Suppressor macrophage treated with lipopolysaccharide for 1 hour (primary cell): ENCODE results near the gene DNAJC3.
"Not testable (repeated sequence)": the region's sequence is repeated elsewhere in the genome, so short reads cannot be mapped to it uniquely, and the experiment has no call there.

Source experiments
- DNase-seq, 3 donors: peaks; one replicate each; pipeline ENCODE4 v3.0.0-alpha.2; 2020 to 2022

DNAJC3 gene

DNA sequence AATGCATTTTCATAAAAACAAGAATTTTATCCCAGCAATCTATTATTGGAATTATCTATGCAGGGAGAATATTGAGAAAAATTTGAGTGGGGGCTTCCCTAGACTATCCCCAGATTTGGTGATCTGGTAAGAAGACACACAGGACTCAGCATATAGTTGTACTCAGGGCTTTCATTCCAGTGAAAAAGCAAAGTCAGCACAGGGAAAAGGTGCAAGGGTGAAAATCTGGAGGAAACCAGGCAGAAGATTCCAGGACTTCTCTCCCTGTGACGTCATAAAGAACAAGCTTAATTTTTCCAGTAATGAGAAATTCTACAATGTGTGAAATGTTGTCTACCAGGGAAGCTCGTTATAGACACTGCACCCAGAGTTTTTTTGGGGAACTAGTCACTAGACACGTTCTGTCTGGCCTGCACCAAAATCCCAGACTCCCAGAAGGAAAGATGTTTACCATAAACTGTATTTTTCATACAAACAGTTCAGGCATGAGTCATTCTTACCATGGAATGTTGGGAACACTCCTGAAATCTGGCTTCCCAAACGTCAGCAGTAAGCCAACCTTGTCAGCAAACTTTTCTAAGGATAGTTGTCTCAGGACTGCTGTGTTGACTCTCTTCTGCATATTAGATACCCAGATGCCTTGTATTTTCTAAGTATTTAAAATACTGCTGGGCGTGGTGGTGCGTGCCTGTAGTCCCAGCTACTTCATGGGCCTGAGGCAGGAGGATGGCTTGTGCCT, 107.4 kb downstream of the DNAJC3 start:
- DNase-seq, result no peak

DNA sequence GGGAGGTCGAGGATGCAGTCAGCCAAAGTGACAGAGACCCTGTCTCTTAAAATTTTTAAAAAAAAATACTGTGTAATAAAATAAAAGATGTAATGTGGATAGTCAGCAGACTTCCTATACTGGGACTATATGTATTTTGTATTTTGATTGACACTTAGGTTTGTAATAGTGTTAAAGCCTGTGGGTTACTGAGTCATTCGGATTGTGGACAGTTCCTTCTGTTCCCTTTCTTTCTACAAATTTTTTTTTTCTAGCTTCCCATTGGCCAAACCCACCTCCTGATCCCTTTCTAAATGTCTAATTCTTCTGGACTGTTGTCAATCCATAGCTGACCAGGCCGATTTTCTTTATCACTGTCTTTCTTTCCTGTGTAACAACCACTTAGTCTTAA, 108.0 kb downstream of the DNAJC3 start:
- DNase-seq, result peak in 2 of 3 donors; percentile 30 to 49

DNA sequence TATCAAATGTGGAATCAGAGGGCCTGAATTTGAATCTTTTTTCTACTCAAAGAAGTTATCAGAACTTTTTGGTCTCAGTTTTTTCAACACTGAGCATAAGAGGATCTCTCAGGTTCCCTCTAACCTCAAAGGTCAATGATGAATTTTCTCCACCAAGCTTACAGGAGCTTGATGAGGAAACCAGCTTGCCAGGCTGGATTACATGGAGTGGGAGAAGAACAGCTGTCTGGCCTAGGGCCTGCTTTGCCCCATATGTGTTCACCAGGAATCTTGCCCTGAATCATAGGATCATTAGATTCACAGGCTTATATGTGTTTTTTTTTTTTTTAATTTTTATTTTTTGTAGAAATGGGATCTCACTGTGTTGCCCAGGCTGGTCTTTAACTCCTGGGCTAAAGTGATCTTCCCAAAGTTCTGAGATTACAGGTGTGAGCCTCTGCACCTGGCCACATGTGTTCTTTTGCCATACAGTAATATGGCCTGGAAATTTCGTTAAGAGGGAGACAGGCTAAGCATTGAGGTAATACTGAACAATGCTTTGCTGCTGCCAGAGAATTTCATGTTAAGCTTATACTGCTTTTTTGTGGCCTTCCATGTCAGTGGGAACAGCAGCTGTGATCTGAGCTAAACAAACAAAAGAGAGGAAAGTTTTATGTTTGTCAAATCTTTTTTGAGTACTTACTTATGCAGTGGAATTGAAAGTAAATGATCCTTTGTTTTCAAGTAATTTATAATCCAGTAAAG, 110.6 kb downstream of the DNAJC3 start:
- no peak for DNase-seq

DNA sequence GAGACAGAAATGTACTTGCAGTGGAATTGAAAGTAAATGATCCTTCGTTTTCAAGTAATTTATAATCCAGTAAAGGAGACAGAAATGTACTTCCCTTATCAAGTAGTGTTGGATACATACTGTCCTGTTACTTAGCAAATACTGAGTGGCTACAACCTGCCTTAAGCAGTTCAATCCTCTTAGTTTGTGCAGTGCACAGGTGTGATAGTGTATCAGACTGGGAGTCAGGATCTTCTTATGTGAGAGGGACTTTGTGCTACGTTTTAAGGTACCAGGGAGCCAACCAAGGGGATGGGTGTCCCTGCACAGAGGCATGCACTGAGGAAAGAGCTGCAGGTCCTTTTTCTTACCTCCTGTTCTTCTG, 111.1 kb downstream of the DNAJC3 start:
- no peak for DNase-seq

DNA sequence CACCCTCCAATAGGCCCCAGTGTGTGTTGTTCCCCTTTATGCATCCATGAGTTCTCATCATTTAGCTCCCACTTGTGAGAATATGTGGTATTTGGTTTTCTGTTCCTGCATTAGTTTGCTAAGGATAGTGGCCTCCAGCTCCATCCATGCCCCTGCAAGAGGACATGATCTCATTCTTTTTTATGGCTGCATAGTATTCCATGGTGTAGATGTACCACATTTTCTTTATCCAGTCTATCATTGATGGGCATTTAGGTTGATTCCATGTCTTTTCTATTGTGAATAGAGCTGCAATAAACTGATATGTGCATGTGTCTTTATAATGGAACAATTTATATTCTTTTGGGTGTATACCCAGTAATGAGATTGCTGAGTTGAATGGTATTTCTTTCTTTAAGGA, 112.4 kb downstream of the DNAJC3 start:
- not testable (repeated sequence) for DNase-seq

DNA sequence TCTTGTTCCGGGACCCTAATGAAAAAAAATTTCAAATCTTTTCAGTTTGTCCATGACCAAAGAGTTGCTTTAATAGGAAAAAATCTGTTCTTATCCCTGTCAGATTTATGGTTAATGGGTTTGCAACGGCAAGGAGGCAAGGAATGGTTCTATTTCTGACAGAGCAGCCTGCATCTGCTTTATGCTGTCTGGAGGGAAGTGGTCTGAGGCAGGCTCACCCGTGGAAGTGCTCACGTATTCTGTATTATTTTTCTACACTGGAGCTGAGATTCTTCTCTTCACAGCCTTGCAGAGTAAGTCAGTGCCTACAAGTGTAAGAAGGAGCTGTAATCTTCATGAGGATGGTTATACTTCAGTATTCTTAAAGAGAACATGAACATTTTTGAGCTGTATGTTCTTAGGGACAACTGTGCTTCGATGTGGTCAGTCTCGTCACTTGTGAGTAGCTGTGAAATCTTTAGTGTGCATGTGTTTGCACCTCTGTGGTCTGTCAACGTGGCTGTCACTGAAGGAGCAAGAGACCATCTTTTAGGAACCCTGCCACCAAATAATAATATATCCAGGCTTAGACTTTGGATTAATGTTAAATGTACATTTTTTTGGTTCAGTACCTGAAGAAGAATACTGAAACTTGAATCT, 114.3 kb downstream of the DNAJC3 start:
- no peak for DNase-seq

DNA sequence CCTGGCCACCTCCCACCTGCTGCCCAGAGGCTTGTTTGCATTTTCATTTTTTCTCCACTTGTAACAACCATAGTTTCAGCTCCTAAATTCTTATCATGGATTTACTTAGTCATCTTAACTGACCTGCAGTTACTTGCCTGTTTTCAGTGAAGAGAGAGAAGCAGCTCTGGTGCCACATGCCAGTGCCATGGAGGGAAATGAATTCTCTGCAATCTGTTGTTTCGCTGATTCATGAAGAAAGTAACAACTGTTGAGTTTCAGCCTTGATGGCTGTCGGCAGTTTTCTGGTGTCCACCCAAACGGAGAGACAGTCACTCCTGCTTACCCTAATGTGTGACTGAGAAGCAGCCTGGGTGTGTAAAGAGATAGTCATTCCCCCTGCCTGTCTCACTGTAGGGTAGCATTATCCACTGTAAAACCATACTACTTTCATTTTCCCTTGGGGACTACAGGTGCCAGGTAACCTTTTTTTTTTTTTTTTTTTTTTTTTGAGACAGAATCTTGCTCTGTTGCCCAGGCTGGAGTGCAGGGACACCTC, 116.1 kb downstream of the DNAJC3 start:
- no peak for DNase-seq

DNA sequence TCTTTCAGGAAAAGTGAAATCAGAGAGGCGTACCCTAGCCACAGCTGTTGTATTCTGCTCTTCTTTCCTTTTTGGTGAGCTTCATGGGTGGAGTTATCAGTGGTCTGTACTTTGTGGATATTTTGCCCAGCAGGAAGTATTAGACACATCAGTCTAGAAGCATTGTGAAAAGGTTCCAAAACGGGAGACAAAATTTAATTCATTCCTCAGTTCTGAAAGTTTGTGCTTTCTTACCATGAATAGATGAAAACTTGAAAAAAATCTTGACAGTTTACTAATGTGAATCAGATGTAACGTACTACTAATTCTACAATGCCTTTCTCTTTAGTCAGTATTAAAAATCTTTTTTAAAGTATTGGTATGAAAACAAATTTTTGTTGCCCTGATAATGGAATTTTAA, 116.8 kb downstream of the DNAJC3 start:
- DNase-seq, result no peak

DNA sequence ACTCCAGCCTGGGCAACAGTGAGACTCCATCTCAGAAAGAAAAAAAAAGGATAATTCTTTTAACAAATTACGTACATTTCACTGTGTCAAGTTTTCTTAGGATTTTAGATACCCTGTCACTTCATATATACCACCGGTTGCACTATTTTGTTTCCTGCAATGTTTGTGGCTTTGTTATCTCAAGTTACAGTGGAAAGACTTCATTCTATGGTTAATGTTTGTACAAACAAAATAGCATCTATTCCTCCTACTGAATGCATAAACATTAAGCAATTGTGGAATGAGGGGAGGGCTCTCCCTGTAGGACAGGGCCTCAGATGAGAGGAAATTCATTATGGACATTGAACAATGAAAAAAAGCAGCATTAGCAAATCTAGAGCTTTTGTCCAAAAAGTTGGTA, 120.1 kb downstream of the DNAJC3 start:
- DNase-seq, result no peak

DNA sequence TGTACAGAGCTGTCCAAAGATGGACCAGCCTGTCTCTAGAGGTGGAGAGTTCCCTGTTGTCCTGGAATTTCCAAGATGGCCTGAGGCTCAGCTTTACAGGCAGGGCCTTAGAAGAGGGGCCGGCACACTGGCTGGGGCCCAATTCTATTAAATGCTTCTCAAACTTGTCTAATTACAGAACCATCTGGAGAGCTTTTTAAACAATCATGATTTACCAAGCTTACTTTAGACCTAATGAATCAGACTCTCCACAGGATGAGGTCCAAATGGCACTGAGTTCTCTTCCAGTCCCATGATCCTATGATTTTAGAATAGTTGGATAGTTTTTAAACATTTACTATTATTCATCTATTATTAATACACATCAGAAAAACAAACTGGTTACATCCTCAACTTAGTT, 123.5 kb downstream of the DNAJC3 start:
- DNase-seq, result no peak

DNA sequence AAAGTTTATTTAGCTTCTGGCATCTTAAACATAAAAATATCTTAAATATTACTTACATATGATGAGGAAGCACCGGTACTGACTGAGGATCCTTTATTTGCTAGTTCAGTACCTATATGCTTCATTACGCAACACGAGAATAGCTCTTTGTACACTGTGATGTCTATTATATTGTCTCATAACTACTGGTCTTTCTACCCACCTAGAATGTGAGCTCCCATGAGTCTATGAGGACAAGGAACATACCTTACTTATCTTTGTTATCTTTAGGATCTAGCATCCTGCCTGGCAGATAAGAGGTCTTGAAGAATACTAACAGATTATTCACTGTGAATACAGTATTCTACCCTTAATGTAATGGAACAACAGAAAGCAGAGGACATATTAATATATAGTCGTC, 124.9 kb downstream of the DNAJC3 start:
- no peak for DNase-seq

DNA sequence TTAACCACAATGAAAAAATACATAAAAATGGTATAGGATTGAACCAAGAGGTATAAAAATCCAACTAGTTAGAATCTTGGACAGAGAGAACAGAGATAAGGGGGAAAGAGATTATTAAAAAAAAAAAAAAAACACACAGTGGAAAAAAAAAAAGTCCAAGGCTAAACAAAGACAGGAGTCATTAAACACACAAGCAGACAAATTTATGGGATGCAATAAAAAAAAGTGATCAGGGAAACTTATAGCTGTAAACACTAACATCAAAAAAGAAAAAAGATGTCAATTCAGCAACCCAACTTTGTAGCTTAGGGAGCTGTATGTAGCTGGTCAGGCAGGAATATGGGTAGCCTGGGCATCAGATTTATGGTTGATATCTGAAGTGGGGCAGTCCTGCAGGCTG, 129.0 kb downstream of the DNAJC3 start:
- DNase-seq, result no peak

DNA sequence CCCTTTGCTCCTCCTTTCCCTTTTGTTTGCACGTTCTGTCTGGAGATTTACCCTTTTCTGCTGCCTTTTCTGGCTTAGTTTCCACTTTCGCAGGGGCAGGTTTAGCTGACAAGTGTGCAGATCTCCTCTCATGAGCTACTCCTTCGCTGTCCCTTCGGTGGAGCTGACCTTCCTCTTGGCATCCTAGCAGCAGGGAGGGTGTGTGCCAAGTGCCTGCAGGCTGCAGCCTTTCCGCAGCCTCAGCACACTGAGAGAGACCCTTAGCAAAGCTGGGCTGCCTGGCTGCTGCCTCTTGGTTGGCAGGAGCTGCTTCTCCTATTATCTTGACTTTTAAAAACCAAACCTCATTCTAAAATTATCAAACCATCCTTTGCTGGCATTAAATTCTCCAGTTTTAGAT, 132.5 kb downstream of the DNAJC3 start:
- no peak for DNase-seq

DNA sequence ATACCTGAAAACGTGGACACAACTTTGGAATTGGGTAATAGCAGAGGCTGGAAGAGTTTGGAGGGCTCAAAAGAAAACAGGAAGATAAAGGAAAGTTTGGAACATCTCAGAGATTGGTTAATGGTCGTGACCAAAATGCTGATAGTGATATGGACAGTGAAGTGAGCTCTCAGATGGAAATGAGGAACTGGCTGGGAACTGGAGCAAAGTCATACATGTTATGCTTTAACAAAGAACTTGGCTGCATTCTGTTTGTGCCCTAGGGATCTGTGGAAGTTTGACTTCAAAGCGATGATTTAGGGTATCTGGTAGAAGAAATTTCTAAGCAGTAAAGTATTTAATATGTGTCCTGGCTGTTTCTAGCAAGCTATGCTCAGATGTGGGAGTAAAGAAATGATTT, 136.2 kb downstream of the DNAJC3 start:
- no peak for DNase-seq

DNA sequence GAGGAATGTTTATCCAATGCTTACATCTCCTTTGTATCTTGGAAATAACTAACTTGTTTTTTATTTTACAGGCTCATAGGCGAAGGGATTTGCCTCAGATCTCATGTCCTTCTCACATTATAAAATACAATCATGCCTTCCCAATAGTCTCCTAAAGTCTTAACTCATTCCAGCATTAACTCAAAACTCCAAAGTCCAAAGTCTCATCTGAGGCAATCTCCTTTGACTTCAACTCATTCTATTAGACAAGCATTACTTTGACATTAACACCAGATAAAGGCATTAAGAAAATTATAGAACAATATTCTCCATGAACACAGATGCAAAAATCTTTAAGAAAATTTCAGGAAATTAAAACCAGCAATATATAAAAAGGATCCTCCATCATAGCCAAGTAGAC, 137.6 kb downstream of the DNAJC3 start:
- no peak for DNase-seq

DNA sequence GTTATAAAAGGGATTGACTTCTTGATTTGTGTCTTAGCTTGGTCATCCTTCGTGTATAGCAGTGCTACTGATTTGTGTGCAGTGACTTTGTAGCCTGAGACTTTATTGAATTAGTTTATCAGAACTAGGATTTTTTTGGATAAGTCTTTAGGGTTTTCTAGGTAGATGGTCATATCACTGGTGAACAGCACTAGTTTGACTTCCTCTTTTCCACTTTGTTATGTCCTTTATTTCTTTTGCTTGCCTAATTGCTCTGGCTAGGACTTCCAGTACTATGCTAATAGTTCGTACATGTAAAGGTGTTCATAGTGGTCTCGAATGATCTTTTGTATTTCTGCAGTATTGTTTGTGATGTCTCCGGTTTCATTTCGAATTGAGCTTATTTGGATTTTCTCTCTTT, 145.4 kb downstream of the DNAJC3 start:
- DNase-seq, result no peak

DNA sequence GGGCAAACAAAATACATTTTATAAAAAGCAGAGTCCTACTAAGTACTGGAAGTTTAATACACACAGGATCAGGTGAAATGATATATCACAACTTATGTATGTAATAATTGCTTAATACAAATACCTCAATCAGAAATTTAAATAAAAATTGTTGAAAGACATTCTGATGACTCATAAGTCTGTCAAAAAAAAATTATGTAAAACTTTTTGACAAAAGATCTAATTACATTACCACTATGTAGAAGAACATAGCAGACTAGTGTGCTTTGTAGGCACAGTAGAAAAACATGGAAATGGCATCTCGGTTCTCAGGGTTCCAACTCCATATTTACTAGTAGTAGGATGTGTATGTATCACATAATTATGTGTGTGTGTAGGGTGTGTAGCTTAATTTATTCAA, 156.2 kb downstream of the DNAJC3 start:
- no peak for DNase-seq

DNA sequence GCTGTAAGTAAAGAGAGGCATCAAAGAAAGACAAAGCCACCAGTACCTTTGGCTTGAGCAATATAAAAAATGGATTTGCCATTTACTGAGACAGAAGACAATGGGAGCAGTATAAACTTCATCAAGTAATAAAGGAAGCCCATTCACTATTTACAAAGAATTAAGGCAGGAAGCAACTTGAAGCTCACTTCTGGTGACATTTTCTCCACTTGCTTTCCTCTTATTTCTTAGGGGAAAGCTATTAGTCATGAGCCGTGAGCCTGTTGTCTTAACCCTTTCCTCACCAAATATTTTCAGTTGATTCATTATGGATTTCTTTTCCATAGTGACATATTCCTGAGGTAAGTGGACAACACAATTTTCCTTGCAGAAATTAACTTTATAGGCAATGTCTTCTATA, 156.8 kb downstream of the DNAJC3 start:
- DNase-seq, result peak; percentile 5 to 31 (median 19)

DNA sequence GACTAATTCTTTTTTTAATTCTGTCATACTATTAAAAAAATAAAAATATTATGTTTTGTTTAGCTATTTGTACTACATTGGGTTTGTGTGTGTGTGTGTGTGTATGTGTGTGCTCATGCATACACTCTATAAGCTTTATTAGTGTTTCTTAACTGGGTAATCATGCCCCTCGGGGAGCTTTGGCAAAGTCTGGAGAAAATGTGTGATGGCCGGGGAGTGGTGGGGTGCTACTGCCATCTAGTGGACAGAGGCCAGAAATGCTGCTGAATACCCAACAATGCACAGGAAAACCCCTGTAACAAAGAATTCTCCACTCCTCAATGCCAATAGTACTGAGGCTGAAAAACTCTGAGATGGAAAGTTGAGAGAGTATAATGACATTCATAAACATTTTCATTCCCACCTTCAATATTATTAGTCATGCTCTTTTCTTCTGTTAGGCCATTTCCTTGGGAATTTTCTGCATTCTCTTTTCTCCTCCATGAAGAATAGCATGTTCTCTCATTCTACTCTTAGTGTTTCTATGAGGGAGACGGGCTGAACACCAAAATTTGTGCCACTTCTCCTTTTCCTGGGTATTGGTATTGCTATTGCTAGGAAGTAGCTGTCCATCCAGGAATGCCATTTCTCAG, 157.3 kb downstream of the DNAJC3 start:
- peak; percentile 68 to 77 (median 71) for DNase-seq

DNA sequence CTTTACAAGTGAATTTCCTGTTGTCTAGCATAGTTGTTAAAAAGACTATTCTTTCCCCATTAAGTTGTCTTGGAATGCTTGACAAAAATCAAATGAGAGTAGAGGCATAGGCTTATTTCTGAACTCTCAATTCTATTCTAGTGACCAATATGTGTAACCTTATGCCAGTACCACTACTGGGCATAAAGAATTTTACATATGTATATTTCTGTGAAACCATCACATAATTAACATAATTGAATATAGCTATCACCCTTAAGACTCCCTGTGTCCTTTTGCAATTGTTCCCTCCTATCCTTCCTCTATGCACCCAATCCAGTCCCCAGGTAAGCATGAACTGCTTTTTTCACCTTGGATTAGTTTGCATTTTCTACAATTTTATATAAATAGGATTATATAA, 165.0 kb downstream of the DNAJC3 start:
- DNase-seq, result no peak

DNA sequence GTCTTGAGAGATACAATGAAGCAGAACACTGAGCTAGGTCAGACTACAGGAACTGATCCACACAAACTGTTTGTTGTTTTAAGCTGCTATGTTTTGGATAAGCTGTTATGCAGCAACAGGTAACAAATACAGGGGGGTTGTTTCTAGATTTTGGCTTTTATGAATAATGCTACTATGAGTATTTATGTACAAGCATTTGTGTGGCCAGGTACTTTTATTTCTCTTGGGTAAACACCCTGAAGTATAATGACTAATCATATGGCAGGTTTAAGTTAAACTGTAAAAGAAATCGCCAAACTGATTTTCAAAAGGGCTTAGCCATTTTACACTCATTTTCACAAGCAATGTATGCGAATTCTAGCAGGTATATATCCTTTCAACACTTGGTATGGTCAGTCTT, 166.0 kb downstream of the DNAJC3 start:
- DNase-seq, result no peak
